HG03097 (cell line): ENCODE data around the gene VTI1A.
"Not testable (repeated sequence)": the region's sequence is repeated elsewhere in the genome, so short reads cannot be mapped to it uniquely, and the experiment has no call there.

Experiments
- ATAC-seq: cut with Tn5 transposase; IDR thresholded peaks from one replicate; pipeline ENCODE4 v1.9.1; 2021; ENCODE audit not compliant: unreplicated experiment, low FRiP score

VTI1A gene

GRCh38 chr10:112536663-112537062, 89.6 kb downstream of the VTI1A start:
- ATAC-seq, result no peak

- ATAC-seq, result no peak
These were observed 91.2 kb downstream of the VTI1A start for GRCh38 chr10:112538168-112538567.

- ATAC-seq, result no peak
These were observed 92.3 kb downstream of the VTI1A start for GRCh38 chr10:112539340-112539739.

GRCh38 chr10:112542823-112543222, 95.8 kb downstream of the VTI1A start:
- not testable (repeated sequence) for ATAC-seq

- no peak for ATAC-seq
These were observed 99.5 kb downstream of the VTI1A start for GRCh38 chr10:112546474-112546873.

GRCh38 chr10:112548535-112549276, 101.7 kb downstream of the VTI1A start:
- no peak for ATAC-seq

GRCh38 chr10:112552593-112553110, 105.6 kb downstream of the VTI1A start:
- no peak for ATAC-seq

GRCh38 chr10:112553315-112553714, 106.3 kb downstream of the VTI1A start:
- no peak for ATAC-seq

- ATAC-seq, result no peak
These were observed 107.2 kb downstream of the VTI1A start for GRCh38 chr10:112554263-112554662.

GRCh38 chr10:112557197-112557596, 110.2 kb downstream of the VTI1A start:
- ATAC-seq, result no peak

GRCh38 chr10:112558476-112559142, 111.6 kb downstream of the VTI1A start:
- ATAC-seq, result no peak

- no peak for ATAC-seq
These were observed 112.3 kb downstream of the VTI1A start for GRCh38 chr10:112559349-112559748.

- ATAC-seq, result no peak
These were observed 115.1 kb downstream of the VTI1A start for GRCh38 chr10:112562122-112562521.

- ATAC-seq, result no peak
These were observed 116.0 kb downstream of the VTI1A start for GRCh38 chr10:112562809-112563663.

GRCh38 chr10:112564337-112564736, 117.3 kb downstream of the VTI1A start:
- no peak for ATAC-seq

GRCh38 chr10:112565434-112566053, 118.5 kb downstream of the VTI1A start:
- no peak for ATAC-seq

GRCh38 chr10:112570585-112570984, 123.6 kb downstream of the VTI1A start:
- no peak for ATAC-seq

- ATAC-seq, result no peak
These were observed 132.6 kb downstream of the VTI1A start for GRCh38 chr10:112579578-112579977.

- ATAC-seq, result no peak
These were observed 133.3 kb downstream of the VTI1A start for GRCh38 chr10:112580267-112580666.

- ATAC-seq, result no peak
These were observed 134.9 kb downstream of the VTI1A start for GRCh38 chr10:112581921-112582320.
